Skeletal muscle satellite cell (primary cell): ENCODE measurements around the gene E2F6. TPM values are rescaled to one million over a fixed set of nuclear protein-coding genes. Genes with fewer than 3 reads are reported as not detected.

Experiments
- H3K27me3 ChIP-seq: 2 replicates; pipeline ENCODE4 v1.7.0; 2013; ENCODE audit warnings: low read length; ENCODE audit not compliant: control insufficient read depth, insufficient read depth
- H3K36me3 ChIP-seq: 2 replicates; pipeline ENCODE4 v1.7.0; 2013; ENCODE audit warnings: mild to moderate bottlenecking, control low read depth, low read length; ENCODE audit not compliant: insufficient read depth
- H3K4me1 ChIP-seq: 2 replicates; pipeline ENCODE4 v1.7.0; 2013; ENCODE audit warnings: low read length; ENCODE audit not compliant: control insufficient read depth, insufficient read depth
- H3K4me2 ChIP-seq: 2 replicates; pipeline ENCODE4 v1.7.0; 2013; ENCODE audit warnings: mild to moderate bottlenecking, low read length
- H3K4me3 ChIP-seq: 2 replicates; pipeline ENCODE4 v1.7.0; 2013; ENCODE audit warnings: low read length
- H3K9ac ChIP-seq: 2 replicates; pipeline ENCODE4 v1.7.0; 2013; ENCODE audit warnings: mild to moderate bottlenecking, low read depth, low read length, moderate library complexity
- H3K9me3 ChIP-seq: replicated peaks from 2 replicates; pipeline ENCODE4 v1.7.0; 2013; ENCODE audit warnings: mild to moderate bottlenecking, control low read depth, low read length
- total RNA-seq: library from RNA; depleted of rRNA; stranded (reverse); fragments of >200 nt; gene quantifications from 2 replicates; pipeline ENCODE4 v1.2.3, GENCODE V29; 2012; rRNA removed

E2F6 gene, protein sequence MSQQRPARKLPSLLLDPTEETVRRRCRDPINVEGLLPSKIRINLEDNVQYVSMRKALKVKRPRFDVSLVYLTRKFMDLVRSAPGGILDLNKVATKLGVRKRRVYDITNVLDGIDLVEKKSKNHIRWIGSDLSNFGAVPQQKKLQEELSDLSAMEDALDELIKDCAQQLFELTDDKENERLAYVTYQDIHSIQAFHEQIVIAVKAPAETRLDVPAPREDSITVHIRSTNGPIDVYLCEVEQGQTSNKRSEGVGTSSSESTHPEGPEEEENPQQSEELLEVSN
- 5.5 and 9.6 TPM in 2 replicates for total RNA-seq

DNA sequence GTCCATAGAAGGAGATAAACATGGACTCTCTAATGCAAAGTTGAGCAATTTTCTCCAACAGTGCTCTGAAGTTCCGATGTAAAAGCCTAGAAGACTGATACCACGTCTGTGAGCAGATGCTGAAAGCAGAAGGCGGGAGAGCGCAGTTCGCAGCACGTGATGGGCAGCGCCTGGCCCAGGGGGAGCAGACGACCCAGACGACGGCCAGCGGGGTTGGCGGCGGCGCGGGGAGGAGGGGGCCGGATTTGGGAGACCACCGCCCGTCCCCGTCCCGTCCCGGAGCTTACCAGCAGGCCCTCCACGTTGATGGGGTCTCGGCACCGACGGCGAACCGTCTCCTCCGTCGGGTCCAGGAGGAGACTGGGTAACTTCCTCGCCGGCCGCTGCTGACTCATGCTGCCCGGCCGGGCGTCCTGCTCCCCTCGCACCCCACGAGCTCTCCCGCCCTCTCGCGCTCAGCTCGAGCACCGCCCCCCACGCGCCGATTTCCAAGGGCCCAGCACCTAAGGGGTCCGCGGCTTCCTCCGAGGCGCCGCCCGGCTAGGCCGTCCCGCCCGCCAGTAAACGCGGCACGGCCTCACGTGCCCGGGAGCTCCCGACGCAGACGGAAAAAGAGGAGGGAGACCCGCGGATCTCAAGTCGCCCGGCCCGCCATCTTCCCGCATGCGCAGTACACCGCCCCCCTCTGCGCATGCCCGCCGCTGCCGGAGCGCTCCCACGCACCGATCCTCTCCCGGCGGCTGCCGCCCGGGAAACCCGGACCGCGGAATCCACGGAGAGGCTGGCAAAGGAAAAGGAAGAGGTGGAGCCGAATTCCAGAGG, at the start of gene E2F6:
Gene E2F6, minus strand, starts transcription at position 677 of the 822 bp plus-strand sequence. Its CDS starts 282 bp downstream, at position 395.
- Histone ChIP-seq H3K36me3 (peaks cover 11% of the 10 kb centered on the region), H3K9ac (peak within 1 kb of the TSS; percentile 83), H3K9me3 (no peaks in the 10 kb centered on the region), H3K27me3 (no peaks in the 10 kb centered on the region), H3K4me2 (peak within 1 kb of the TSS; percentile 86), H3K4me3 (peak within 1 kb of the TSS; percentile 91), H3K4me1 (peaks cover 25% of the 10 kb centered on the region)

DNA sequence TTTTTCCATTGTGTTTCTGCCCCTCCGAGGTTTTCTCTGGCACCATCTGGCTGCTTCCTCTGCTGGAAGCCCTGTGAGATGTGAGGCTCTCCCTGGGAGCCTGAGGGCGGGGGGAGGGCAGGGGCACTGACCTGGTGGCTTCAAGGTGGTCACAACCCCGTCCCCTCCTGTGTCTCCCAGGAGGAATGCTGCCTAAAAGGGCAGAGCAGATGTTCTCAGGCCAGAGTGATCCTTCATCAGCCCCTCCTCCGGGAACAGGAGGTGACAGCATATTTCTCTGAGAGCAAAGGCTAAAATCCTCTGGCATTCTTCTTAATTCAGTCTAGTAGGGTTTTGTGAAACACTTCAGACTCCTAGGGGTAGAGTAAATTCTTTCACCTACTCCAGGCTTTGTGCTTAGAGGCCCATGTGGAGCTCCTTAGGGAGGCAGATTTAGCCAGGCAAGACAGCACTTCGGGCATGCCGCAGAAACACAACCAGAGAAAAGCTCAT, 49.6 kb upstream of the E2F6 start:
- Histone ChIP-seq H3K36me3 (no peaks in the 10 kb centered on the region), H3K27me3 (peaks cover 33% of the 10 kb centered on the region), H3K9ac (no peak overlapping the region), H3K4me1 (no peaks in the 10 kb centered on the region), H3K4me2 (no peak overlapping the region), H3K9me3 (no peaks in the 10 kb centered on the region), H3K4me3 (no peak overlapping the region)

DNA sequence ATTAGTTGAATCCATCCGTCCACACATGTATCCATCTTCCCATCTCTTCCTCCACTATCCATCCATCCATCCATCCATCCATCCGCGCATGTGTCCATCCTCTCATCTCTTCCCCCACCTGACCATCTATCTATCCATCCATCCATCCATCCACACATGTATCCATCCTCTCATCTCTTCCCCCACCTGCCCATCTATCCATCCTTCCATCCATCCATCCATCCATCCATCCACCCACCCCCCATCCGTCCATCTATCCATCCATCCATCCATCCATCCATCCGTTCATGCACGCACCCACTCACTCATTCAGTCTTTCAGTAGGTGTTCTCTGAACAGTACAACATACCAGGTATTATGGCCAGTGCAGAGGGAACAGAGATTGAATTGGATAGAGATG, 48.9 kb upstream of the E2F6 start:
- Histone ChIP-seq H3K27me3 (peaks cover 34% of the 10 kb centered on the region), H3K4me2 (no peak overlapping the region), H3K36me3 (no peaks in the 10 kb centered on the region), H3K4me1 (no peaks in the 10 kb centered on the region), H3K9me3 (no peaks in the 10 kb centered on the region), H3K9ac (no peak overlapping the region), H3K4me3 (no peak overlapping the region)

DNA sequence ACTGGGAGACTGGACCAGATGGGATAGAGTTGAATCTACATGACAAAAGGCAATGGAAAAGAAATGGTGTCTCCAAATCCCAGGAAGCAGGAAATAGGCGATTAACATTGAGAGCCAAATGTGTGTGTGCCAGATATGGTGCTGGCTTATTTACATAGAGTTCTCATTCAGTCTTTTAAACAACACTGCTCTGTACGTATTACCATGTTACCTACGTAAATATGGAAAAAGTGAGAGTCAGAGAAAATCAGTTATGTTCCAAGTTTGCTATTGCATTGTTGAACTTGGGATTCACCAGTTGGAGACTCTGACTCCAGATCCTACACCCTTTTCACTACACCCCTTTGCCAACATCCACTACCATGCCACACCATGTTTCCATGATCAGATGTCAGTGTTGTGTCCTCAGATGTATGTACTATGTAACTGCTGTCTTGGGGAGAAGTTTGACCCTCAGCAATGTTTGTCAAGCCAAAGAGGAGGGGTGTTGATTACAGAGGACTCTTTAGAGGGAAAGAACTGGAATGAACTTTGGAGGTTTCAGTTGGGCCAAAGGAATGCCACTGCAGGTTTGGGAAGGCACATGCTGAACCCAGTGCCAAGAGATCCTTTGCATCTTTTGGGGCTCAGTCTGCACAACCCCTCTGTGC, 48.2 kb upstream of the E2F6 start:
- H3K4me1 ChIP-seq = no peaks in the 10 kb centered on the region
- H3K27me3 ChIP-seq = peaks cover 37% of the 10 kb centered on the region
- H3K36me3 ChIP-seq = no peaks in the 10 kb centered on the region
- no peak overlapping the region for H3K9ac ChIP-seq
- H3K9me3 ChIP-seq = no peaks in the 10 kb centered on the region
- H3K4me3 ChIP-seq = no peak overlapping the region
- no peak overlapping the region for H3K4me2 ChIP-seq

DNA sequence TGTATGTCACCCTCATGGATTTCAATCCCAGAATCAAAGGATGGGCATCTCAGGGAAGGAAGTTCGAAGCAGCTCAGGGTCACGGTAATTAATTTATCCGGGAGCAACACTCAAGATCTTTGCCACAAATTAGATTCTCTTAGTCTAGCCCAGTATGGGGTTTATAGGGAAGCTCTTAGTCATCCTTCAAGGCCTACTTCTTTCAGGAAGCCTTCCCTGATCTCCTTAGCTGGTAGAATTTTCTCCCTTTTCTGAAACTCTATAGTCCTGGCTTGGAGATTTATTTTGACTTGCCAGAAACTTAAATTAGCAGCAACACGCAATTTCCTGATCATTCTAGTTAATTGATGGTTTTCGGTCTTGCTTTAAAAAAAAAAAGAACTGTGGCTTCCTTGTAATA, 47.4 kb upstream of the E2F6 start:
- Histone ChIP-seq H3K36me3 (no peaks in the 10 kb centered on the region), H3K27me3 (peaks cover 39% of the 10 kb centered on the region), H3K9ac (no peak overlapping the region), H3K4me1 (no peaks in the 10 kb centered on the region), H3K4me3 (no peak overlapping the region), H3K9me3 (no peaks in the 10 kb centered on the region), H3K4me2 (no peak overlapping the region)

DNA sequence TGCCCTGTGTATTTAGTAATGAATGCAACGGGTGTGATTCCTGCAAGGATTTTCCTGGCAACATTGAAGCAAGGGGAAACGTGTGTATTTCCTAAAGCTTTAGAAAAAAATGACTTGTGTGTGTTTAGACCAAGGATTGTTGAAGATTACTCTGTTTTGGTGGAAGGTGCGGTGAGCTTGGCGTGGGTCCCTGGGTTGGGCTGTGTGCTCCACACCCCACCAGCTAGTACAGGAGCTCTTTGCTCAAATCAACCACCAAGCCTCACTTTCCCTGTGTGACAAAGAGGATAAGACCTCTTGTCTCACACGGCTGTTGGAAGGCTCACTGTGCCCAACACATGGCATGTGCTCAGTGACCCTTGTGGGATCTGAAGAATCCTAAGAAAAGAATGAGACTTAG, 46.5 kb upstream of the E2F6 start:
- Histone ChIP-seq H3K9ac (no peak overlapping the region), H3K4me3 (no peak overlapping the region), H3K36me3 (no peaks in the 10 kb centered on the region), H3K9me3 (no peaks in the 10 kb centered on the region), H3K27me3 (peaks cover 45% of the 10 kb centered on the region), H3K4me2 (no peak overlapping the region), H3K4me1 (no peaks in the 10 kb centered on the region)

DNA sequence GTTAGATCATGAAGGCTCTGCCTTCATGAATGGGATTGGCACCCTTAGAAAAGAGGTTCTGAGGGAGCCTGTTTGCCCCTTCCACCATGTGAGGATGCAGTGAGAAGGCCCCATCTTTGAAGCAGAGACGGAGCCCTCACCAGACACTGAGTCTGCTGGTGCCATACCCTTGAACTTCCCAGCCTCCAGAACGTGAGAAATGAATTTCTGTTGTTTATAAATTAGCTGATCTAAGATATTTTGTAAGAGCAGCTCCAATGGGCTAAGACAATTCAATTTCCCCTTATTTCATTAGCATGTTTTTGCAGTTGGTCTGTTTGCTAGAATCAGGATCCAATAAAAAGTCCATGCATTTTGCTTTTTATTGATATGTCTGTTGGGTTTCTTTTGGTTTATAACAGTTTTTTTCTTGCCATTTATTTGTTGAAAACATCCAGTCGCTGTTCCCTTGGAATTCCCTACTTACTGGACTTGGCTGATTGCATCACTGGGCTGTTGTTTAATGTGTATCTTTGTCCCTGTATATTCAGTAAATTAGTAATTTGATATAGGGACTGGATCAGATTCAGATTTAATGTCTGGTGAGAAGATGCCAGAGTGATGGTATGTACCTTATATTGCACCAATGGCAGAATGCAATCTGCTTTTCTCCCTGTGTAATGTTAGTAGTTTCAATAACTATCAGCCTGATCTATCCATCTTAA, 43.8 kb upstream of the E2F6 start:
- no peaks in the 10 kb centered on the region for H3K4me1 ChIP-seq

DNA sequence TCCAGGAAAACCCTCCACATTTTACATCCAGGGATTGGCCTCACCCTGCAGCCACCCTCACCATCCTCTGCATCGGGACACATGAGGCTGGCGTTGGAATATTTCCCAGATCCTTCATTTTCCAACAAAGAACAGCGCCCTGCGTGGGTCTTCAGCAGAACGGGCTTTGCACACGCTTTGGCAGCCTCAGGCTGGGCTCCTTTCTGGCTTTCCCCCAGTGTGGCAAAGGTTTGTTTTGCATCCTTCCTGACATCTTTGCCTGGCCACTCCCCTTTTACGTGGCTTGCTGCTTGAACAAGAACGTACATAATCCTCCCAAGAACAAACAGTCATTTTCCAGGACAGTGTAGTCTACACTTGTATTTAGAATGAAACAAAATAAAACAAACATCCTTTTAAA, 42.3 kb upstream of the E2F6 start:
- Histone ChIP-seq H3K9me3 (peaks cover 3% of the 10 kb centered on the region), H3K4me1 (no peaks in the 10 kb centered on the region), H3K36me3 (no peaks in the 10 kb centered on the region), H3K4me2 (no peak overlapping the region), H3K4me3 (no peak overlapping the region), H3K27me3 (peaks cover 27% of the 10 kb centered on the region), H3K9ac (no peak overlapping the region)

More for the DNA sequence above, 43.8 kb upstream of the E2F6 start:
- H3K27me3 ChIP-seq = peaks cover 27% of the 10 kb centered on the region
- H3K36me3 ChIP-seq = no peaks in the 10 kb centered on the region
- no peak overlapping the region for H3K9ac ChIP-seq
- H3K9me3 ChIP-seq = no peaks in the 10 kb centered on the region
- no peak overlapping the region for H3K4me2 ChIP-seq
- no peak overlapping the region for H3K4me3 ChIP-seq

DNA sequence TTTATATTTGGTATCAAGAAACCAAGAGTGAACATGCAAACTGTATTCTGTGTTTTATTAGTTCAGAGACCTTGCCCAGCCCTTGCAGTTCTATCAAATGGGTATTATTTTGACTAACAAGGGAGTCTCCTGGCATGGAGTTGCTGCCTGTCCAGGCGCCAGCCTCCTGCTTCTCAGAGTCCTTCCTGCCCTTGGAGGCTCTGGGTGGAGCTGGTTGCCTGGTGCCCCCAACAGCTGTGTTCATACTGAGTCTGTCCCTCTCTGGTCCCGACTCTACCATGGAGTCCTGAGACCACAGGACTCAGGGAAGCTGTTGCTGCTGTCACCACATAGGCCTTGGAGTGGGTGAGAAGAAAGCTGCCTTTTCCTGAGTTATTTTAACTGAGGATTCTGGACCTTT, 41.6 kb upstream of the E2F6 start:
- Histone ChIP-seq H3K4me3 (no peak overlapping the region), H3K4me2 (no peak overlapping the region), H3K9ac (no peak overlapping the region), H3K9me3 (peaks cover 6% of the 10 kb centered on the region), H3K27me3 (peaks cover 27% of the 10 kb centered on the region), H3K36me3 (no peaks in the 10 kb centered on the region), H3K4me1 (no peaks in the 10 kb centered on the region)

- H3K9ac ChIP-seq = no peak overlapping the region
- H3K27me3 ChIP-seq = peaks cover 25% of the 10 kb centered on the region
- no peaks in the 10 kb centered on the region for H3K4me1 ChIP-seq
- peaks cover 6% of the 10 kb centered on the region for H3K9me3 ChIP-seq
- H3K4me2 ChIP-seq = no peak overlapping the region
- H3K4me3 ChIP-seq = no peak overlapping the region
- H3K36me3 ChIP-seq = no peaks in the 10 kb centered on the region
These were observed 40.6 kb upstream of the E2F6 start for GRCh38 chr2:11506611-11506969.
